K562 (cell line): ENCODE data around the gene HAUS2. TPM values are rescaled to one million over a fixed set of nuclear protein-coding genes. Genes with fewer than 3 reads are reported as not detected.

ENCODE experiments used
- CCNT2 ChIP-seq: IDR thresholded peaks from 2 replicates; pipeline ENCODE4 v1.6.1; 2011; ENCODE audit warnings: borderline replicate concordance, low read depth, mild to moderate bottlenecking, moderate library complexity, mixed read lengths, low read length; ENCODE audit not compliant: insufficient read length; ENCODE audit errors: extremely low read depth
- CTBP1 ChIP-seq: fragments of 450-650 bp; IDR thresholded peaks from 2 replicates; pipeline ENCODE4 v1.6.1; 2016; ENCODE audit warnings: borderline replicate concordance
- FOXK2 ChIP-seq, 2 experiments: fragments of 450-650 bp; IDR thresholded peaks in 1 of 2; conservative IDR thresholded peaks in 1 of 2; 2 replicates each; pipeline ENCODE4 v1.6.1; 2016; ENCODE audit warnings: low read depth in 2 of 2, mild to moderate bottlenecking in 1 of 2
- JUNB ChIP-seq: fragments of 450-650 bp; formaldehyde crosslinking; conservative IDR thresholded peaks from 2 replicates; pipeline ENCODE4 v1.4.0; 2020; ENCODE audit warnings: mild to moderate bottlenecking
- KLF6 ChIP-seq: fragments of 250-450 bp; sonication (Bioruptor Pico); IDR thresholded peaks from 2 replicates; pipeline ENCODE4 v1.4.0; 2020; ENCODE audit warnings: mild to moderate bottlenecking, moderate library complexity, borderline replicate concordance
- LCOR ChIP-seq: sonication (generic); formaldehyde crosslinking; IDR thresholded peaks from 2 replicates; pipeline ENCODE4 v1.8.0; 2022; ENCODE audit warnings: mild to moderate bottlenecking, missing genetic modification reagents
- NR3C1 ChIP-seq: sonication (generic); formaldehyde crosslinking; IDR thresholded peaks from 2 replicates; pipeline ENCODE4 v1.8.1; 2022; ENCODE audit warnings: missing genetic modification reagents
- NR4A1 ChIP-seq, 2 experiments: fragments of 250-450 bp in 1 of 2; fragments of 450-650 bp in 1 of 2; sonication (Bioruptor Pico) in 1 of 2; IDR thresholded peaks; 2 replicates each; pipeline versions ENCODE4 v1.4.0 to v1.6.1; 2016 to 2020; ENCODE audit warnings: mild to moderate bottlenecking in 2 of 2, missing compliant biosample characterization in 1 of 2, missing genetic modification characterization in 1 of 2, moderate library complexity in 1 of 2
- TAF1 ChIP-seq: IDR thresholded peaks from 2 replicates; pipeline ENCODE4 v1.6.1; 2011; ENCODE audit warnings: mild to moderate bottlenecking, low read length, moderate library complexity; ENCODE audit not compliant: insufficient read depth, control insufficient read depth, severe bottlenecking; ENCODE audit errors: extremely low read depth
- TAF9B ChIP-seq: fragments of 450-650 bp; IDR thresholded peaks from 2 replicates; pipeline ENCODE4 v1.6.1; 2018; ENCODE audit warnings: mild to moderate bottlenecking; ENCODE audit not compliant: partially characterized antibody
- ZBTB1 ChIP-seq: sonication (generic); formaldehyde crosslinking; IDR thresholded peaks from 2 replicates; pipeline ENCODE4 v1.8.1; 2023; ENCODE audit warnings: missing genetic modification reagents, low read depth, mild to moderate bottlenecking, borderline replicate concordance
- ZEB2 ChIP-seq: fragments of 450-650 bp; IDR thresholded peaks from 2 replicates; pipeline ENCODE4 v1.6.1; 2016
- ZFP30 ChIP-seq: fragments of 250-450 bp; sonication (Bioruptor Pico); IDR thresholded peaks from 2 replicates; pipeline ENCODE4 v1.8.0; 2022; ENCODE audit warnings: moderate library complexity, mild to moderate bottlenecking, inconsistent platforms, borderline replicate concordance
- polyA plus RNA-seq, 8 experiments: library from polyadenylated mRNA; depleted of rRNA in 4 of 8; stranded (reverse) in 5 of 8; unstranded in 3 of 8; fragments of >200 nt; fragmentation: Nextera tagmentation in 2 of 8; fragmentation: Illumina TruSeq in 1 of 8; extraction: Ambion mirVana in 2 of 8; extraction: Trizol in 1 of 8; gene quantifications; 2 replicates each; pipeline versions ENCODE4 v1.2.1 to v1.2.3, GENCODE V29; 2011 to 2014; ENCODE audit warnings: inconsistent platforms in 1 of 8, missing spikeins in 1 of 8
- total RNA-seq, 7 experiments: library from RNA; depleted of rRNA in 6 of 7; stranded (reverse); fragments of >200 nt in 6 of 7; fragmentation: Illumina TruSeq in 2 of 7; extraction: Trizol in 2 of 7; gene quantifications; 2 replicates each; pipeline versions ENCODE4 v1.2.1 to v1.2.3, GENCODE V29; 2011 to 2021; ENCODE audit warnings: low replicate concordance in 1 of 7
- TF ChIP-seq, protein P1 (sequence below), 3 experiments: fragments of 200-800 bp in 1 of 3; sonication (Bioruptor generic) in 1 of 3; sonication (generic) in 1 of 3; formaldehyde crosslinking in 1 of 3; IDR thresholded peaks; 2 replicates each; pipeline versions ENCODE4 v1.6.1 to v1.8.0; 2016 to 2022; ENCODE audit warnings: mild to moderate bottlenecking in 2 of 3, missing compliant biosample characterization in 2 of 3, missing genetic modification characterization in 2 of 3, missing genetic modification reagents in 1 of 3
- TF ChIP-seq, protein P2 (sequence below): sonication (generic); formaldehyde crosslinking; IDR thresholded peaks from 2 replicates; pipeline ENCODE4 v1.9.0; 2022; ENCODE audit warnings: mild to moderate bottlenecking, missing genetic modification reagents
- TF ChIP-seq, protein P3 (sequence below): sonication (generic); formaldehyde crosslinking; IDR thresholded peaks from 2 replicates; pipeline ENCODE4 v1.4.0; 2020; ENCODE audit warnings: mild to moderate bottlenecking, missing genetic modification reagents
- TF ChIP-seq, protein P4 (sequence below): sonication (generic); formaldehyde crosslinking; IDR thresholded peaks from 2 replicates; pipeline ENCODE4 v1.8.1; 2023; ENCODE audit warnings: mild to moderate bottlenecking, missing genetic modification reagents
- TF ChIP-seq, protein P5 (sequence below): conservative IDR thresholded peaks from 2 replicates; pipeline ENCODE4 v1.6.1; 2011; ENCODE audit warnings: low read depth, mild to moderate bottlenecking, low read length; ENCODE audit not compliant: control insufficient read depth

Gene HAUS2
- total and polyA plus RNA-seq, 9 of the 15 experiments (the other 6 are each of a cell fraction or from before 2014, with no cell fraction given): 30.6 to 64.9 (median 54.1) TPM

DNA sequence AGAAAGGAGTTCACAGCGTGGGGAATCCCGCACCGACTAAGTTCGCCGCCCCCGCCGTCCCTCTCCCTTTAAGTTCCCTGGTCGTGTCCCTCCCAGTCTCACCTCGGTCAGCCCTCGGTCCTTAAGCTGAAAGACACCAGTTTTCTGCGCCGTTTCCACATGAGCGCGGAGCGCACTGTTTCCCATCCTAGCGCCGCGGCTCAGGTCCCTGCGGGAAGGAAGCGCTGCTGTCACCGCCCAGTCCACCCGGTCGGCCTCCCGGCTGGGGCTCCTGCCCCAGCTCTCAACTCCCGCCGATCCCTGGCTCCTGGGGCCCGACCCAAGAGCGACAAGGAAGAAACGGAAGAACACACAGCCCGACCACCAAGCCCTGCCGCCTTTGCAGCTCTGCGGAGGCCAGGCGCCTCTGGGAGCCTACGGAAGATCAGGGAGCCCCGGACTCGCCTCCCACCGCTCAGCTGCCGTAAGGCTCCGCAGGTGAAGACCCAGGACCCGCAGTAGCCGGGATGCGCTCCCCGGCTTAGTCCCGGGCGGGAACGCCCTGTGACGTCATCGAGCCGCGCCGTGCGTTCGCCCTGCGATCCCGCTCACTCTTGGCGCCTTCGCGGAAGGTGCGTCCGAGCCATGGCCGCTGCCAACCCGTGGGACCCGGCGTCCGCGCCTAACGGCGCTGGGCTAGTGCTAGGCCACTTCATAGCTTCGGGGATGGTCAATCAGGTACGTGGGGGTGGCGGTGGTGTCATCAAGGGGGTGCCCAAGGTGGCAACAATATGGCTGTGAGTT is at the start of gene HAUS2, which contains the start of gene LRRC57 (continued):
- TF ChIP-seq, protein P1, sequence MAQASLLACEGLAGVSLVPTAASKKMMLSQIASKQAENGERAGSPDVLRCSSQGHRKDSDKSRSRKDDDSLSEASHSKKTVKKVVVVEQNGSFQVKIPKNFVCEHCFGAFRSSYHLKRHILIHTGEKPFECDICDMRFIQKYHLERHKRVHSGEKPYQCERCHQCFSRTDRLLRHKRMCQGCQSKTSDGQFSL (CRISPR knock-in tag; IDR thresholded peaks at IDR 0.05): peak; percentile 47; the same call in 1 of the 2 replicates
- TF ChIP-seq, protein P1 (tag; IDR thresholded peaks at IDR 0.05): no peak
- TF ChIP-seq NR4A1 (CRISPR knock-in tag; IDR thresholded peaks at IDR 0.05) (no peak), NR4A1 (tag; IDR thresholded peaks at IDR 0.05) (peak; percentile 41; the same call in 1 of the 2 replicates), CTBP1 (peak; percentile 90), LCOR (CRISPR knock-in tag) (0 out of 2 replicates have a peak, but pooled peaks have one; percentile 59), ZEB2 (0 out of 2 replicates have a peak, but pooled peaks have one; percentile 41), NR3C1 (CRISPR knock-in tag) (0 out of 2 replicates have a peak, but pooled peaks have one; percentile 9), TAF1 (peak; percentile 84), JUNB (peak; percentile 87), KLF6 (CRISPR knock-in tag) (peak; percentile 73; the same call in 1 of the 2 replicates), ZBTB1 (CRISPR knock-in tag) (0 out of 2 replicates have a peak, but pooled peaks have one; percentile 21), CCNT2 (peak; percentile 71), ZFP30 (CRISPR knock-in tag) (no peak), TAF9B (peak; percentile 79), FOXK2 (conservative IDR thresholded peaks at IDR 0.05 in 1 of 2, IDR thresholded peaks at IDR 0.05 in 1 of 2; ENCODE audit: low read depth in 2 of 2) (peak in 1 of 2 experiments; percentile 40; a peak in 1 of 4 replicates)
- TF ChIP-seq, protein P2, sequence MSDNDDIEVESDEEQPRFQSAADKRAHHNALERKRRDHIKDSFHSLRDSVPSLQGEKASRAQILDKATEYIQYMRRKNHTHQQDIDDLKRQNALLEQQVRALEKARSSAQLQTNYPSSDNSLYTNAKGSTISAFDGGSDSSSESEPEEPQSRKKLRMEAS (CRISPR knock-in tag): peak; percentile 66
- TF ChIP-seq, protein P3, sequence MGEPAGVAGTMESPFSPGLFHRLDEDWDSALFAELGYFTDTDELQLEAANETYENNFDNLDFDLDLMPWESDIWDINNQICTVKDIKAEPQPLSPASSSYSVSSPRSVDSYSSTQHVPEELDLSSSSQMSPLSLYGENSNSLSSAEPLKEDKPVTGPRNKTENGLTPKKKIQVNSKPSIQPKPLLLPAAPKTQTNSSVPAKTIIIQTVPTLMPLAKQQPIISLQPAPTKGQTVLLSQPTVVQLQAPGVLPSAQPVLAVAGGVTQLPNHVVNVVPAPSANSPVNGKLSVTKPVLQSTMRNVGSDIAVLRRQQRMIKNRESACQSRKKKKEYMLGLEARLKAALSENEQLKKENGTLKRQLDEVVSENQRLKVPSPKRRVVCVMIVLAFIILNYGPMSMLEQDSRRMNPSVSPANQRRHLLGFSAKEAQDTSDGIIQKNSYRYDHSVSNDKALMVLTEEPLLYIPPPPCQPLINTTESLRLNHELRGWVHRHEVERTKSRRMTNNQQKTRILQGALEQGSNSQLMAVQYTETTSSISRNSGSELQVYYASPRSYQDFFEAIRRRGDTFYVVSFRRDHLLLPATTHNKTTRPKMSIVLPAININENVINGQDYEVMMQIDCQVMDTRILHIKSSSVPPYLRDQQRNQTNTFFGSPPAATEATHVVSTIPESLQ (CRISPR knock-in tag): peak; percentile 22
- TF ChIP-seq, protein P4, sequence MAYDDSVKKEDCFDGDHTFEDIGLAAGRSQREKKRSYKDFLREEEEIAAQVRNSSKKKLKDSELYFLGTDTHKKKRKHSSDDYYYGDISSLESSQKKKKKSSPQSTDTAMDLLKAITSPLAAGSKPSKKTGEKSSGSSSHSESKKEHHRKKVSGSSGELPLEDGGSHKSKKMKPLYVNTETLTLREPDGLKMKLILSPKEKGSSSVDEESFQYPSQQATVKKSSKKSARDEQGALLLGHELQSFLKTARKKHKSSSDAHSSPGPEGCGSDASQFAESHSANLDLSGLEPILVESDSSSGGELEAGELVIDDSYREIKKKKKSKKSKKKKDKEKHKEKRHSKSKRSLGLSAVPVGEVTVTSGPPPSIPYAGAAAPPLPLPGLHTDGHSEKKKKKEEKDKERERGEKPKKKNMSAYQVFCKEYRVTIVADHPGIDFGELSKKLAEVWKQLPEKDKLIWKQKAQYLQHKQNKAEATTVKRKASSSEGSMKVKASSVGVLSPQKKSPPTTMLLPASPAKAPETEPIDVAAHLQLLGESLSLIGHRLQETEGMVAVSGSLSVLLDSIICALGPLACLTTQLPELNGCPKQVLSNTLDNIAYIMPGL (CRISPR knock-in tag): peak; percentile 56; the same call in 1 of the 2 replicates
- TF ChIP-seq, protein P5, sequence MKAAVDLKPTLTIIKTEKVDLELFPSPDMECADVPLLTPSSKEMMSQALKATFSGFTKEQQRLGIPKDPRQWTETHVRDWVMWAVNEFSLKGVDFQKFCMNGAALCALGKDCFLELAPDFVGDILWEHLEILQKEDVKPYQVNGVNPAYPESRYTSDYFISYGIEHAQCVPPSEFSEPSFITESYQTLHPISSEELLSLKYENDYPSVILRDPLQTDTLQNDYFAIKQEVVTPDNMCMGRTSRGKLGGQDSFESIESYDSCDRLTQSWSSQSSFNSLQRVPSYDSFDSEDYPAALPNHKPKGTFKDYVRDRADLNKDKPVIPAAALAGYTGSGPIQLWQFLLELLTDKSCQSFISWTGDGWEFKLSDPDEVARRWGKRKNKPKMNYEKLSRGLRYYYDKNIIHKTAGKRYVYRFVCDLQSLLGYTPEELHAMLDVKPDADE: peak; percentile 62; the same call in 1 of the 2 replicates
